Measurements from ENCODE around the gene VPS16. TPM values are rescaled to one million over a fixed set of nuclear protein-coding genes. Genes with fewer than 3 reads are reported as not detected.

The VPS16 gene
- total and polyA plus RNA-seq, 2 of the 4 experiments (the other 2 are of a cell fraction), result 38.7 to 48.0 TPM

DNA sequence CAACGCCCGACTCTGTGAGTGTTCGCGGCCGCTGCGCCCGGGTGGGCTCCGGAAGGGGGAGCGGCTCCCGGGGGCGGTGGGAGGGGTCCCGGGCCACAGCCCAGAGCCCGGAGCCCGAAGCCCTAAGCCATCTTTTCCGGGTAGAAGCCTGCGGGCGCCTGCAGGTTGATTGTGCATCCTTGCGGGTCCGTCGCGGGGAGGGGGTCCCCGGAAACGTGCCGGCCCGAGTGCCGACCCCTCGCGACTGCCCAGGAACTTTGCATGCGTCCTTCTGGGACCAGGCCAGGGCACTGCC, 33.1 kb downstream of the VPS16 start:
- peaks cover 17% of the 10 kb centered on the region for H3K9me1 ChIP-seq (ENCODE audit: insufficient read depth, low read length)
- no peak overlapping the region for H2BK15ac ChIP-seq (ENCODE audit: low read depth, low read length)
- ATAC-seq (ENCODE audit: low read depth) (peak; percentile 52), DNase-seq (peak; percentile 28)
- peak overlapping the region; percentile 23 for H2BK5ac ChIP-seq (ENCODE audit: low read depth, low read length, poor library complexity, severe bottlenecking)
- peak overlapping the region; percentile 45 for H3K27ac ChIP-seq (ENCODE audit: insufficient read depth, low read length)
- H2AFZ ChIP-seq (replicated peaks; ENCODE audit: low read length, poor library complexity), result peak overlapping the region; percentile 97
- no peaks in the 10 kb centered on the region for H3K9me3 ChIP-seq (ENCODE audit: control insufficient read depth, insufficient read depth, low read length)
- no peak overlapping the region for H4K91ac ChIP-seq (ENCODE audit: insufficient read depth, low read depth, low read length)
- peaks cover 12 to 49% of the 10 kb centered on the region in 2 experiments for H3K79me1 ChIP-seq (ENCODE audit: low read depth in 1 of 2, low read length in 2 of 2)
- peak overlapping the region; percentile 13; the same call in 1 of the 2 replicates for H3K56ac ChIP-seq (ENCODE audit: extremely low read depth, insufficient read depth, low read length)
- POLR2A ChIA-PET (ENCODE audit: unreplicated experiment), result no interaction called here
- 0 out of 2 replicates have a peak overlapping the region, but pooled peaks have one; percentile 8 for H3K23ac ChIP-seq (ENCODE audit: low read depth, low read length)
- peaks cover 14% of the 10 kb centered on the region for H3K4me1 ChIP-seq (ENCODE audit: control insufficient read depth, insufficient read depth, low read length)
- H3K27me3 ChIP-seq (ENCODE audit: control insufficient read depth, insufficient read depth, low read length), result no peaks in the 10 kb centered on the region
- H3K14ac ChIP-seq (replicated peaks; ENCODE audit: low read depth, low read length), result peak overlapping the region; percentile 27; the same call in 1 of the 2 replicates
- H3K9ac ChIP-seq (ENCODE audit: low read depth, low read length), result peak overlapping the region; percentile 69
- TF ChIP-seq BHLHE40 (IDR thresholded peaks at IDR 0.05; ENCODE audit: low read depth, low read length) (0 out of 2 replicates have a peak, but pooled peaks have one; percentile 29), CTCF (conservative IDR thresholded peaks at IDR 0.05; ENCODE audit: low read depth, low read length) (no peak), CEBPB (IDR thresholded peaks at IDR 0.05; ENCODE audit: low read depth, low read length) (no peak)
- H3K18ac ChIP-seq (ENCODE audit: low read depth, low read length), result no peak overlapping the region
- H2BK20ac ChIP-seq (ENCODE audit: low read depth, low read length), result no peak overlapping the region
- H4K5ac ChIP-seq (ENCODE audit: low read depth, low read length), result no peak overlapping the region
- peak overlapping the region; percentile 97 for H3K4me3 ChIP-seq (ENCODE audit: insufficient read depth, low read depth, low read length)
- no peak overlapping the region for H2AK5ac ChIP-seq (ENCODE audit: low read depth, low read length)
- CTCF ChIA-PET, result interaction anchor here (1.1 to 1.7 kb wide), 2 partner anchors 21 to 127 kb away, joined by 4 read pairs; no protein-coding TSS in a partner anchor
- in situ Hi-C loops (cut with MboI; ENCODE audit: low sequenced_read_pairs) (loop anchor here (10.0 kb wide), 1 partner anchor 121 kb away; no protein-coding TSS in a partner anchor), dilution Hi-C loops (cut with HindIII; ENCODE audit: low sequenced_read_pairs, unreplicated experiment) (no loop called here), intact Hi-C loops (cut with micrococcal nuclease) (no loop called here)
- BruUV-seq (replicated peaks), result no TSS peak
- WGBS, 2 experiments (ENCODE audit: extremely low coverage in 2 of 2, insufficient read length in 1 of 2), result 0% methylated on average over 2 of the region's 29 CpGs; no CpG with 5 or more reads in 1 of the 2 experiments
- no peaks in the 10 kb centered on the region for H3K36me3 ChIP-seq (ENCODE audit: control insufficient read depth, insufficient read depth, low read length)
- H4K20me1 ChIP-seq (ENCODE audit: insufficient read depth, low read length), result peaks cover 18% of the 10 kb centered on the region; the same call in 1 of the 2 replicates
- peak overlapping the region in 1 of 2 experiments; percentile 35; a peak in 1 of 4 replicates for H4K8ac ChIP-seq (ENCODE audit: low read depth in 2 of 2, low read length in 2 of 2)
- H3K4ac ChIP-seq (ENCODE audit: low read depth, low read length), result peak overlapping the region; percentile 61
- H2AK9ac ChIP-seq (replicated peaks; ENCODE audit: low read depth, low read length, poor library complexity), result peak overlapping the region; percentile 74
- H2BK120ac ChIP-seq (ENCODE audit: low read depth, low read length), result no peak overlapping the region
- H3K4me2 ChIP-seq (ENCODE audit: low read depth, low read length), result peak overlapping the region; percentile 92
